CD14-positive monocyte (primary cell): ENCODE data around the gene TXNRD1. TPM values are rescaled to one million over a fixed set of nuclear protein-coding genes. Genes with fewer than 3 reads are reported as not detected.

ENCODE experiments used
- DNase-seq, 3 donors: peaks; one replicate each; pipeline ENCODE4 v3.0.0-alpha.2; 2011 to 2022
- H2AFZ ChIP-seq: 2 replicates; pipeline ENCODE4 v1.6.0; 2012; ENCODE audit warnings: mild to moderate bottlenecking, low read depth, low read length, inconsistent platforms; ENCODE audit not compliant: insufficient read depth, poor library complexity, severe bottlenecking
- H3K27ac ChIP-seq, 2 donors: 1 replicate in 1 of 2; 2 replicates in 1 of 2; pipeline ENCODE4 v1.5.1; 2012 to 2013; ENCODE audit warnings: low read length in 2 of 2, control low read depth in 1 of 2, inconsistent platforms in 1 of 2, low read depth in 1 of 2, mild to moderate bottlenecking in 1 of 2
- H3K27me3 ChIP-seq, 2 donors: one replicate each; pipeline versions ENCODE4 v1.6.0 to v1.6.1; 2011 to 2013; ENCODE audit warnings: low read length in 2 of 2; ENCODE audit not compliant: control insufficient read depth in 2 of 2, insufficient read depth in 2 of 2
- H3K36me3 ChIP-seq, 2 donors: replicated peaks in 1 of 2; 1 replicate in 1 of 2; 2 replicates in 1 of 2; pipeline versions ENCODE4 v1.5.1 to v1.6.1; 2012 to 2013; ENCODE audit warnings: low read length in 2 of 2, control low read depth in 1 of 2, inconsistent platforms in 1 of 2, mild to moderate bottlenecking in 1 of 2; ENCODE audit not compliant: insufficient read depth in 2 of 2, control insufficient read depth in 1 of 2
- H3K4me1 ChIP-seq, 2 donors: 1 replicate in 1 of 2; 2 replicates in 1 of 2; pipeline versions ENCODE4 v1.5.1 to v1.6.1; 2012 to 2013; ENCODE audit warnings: low read length in 2 of 2, control low read depth in 1 of 2, inconsistent platforms in 1 of 2, mild to moderate bottlenecking in 1 of 2, moderate library complexity in 1 of 2; ENCODE audit not compliant: insufficient read depth in 2 of 2, control insufficient read depth in 1 of 2
- H3K4me2 ChIP-seq: replicated peaks from 2 replicates; pipeline ENCODE3; 2012; ENCODE audit warnings: low read length, moderate library complexity, mild to moderate bottlenecking; ENCODE audit not compliant: poor library complexity, severe bottlenecking; ENCODE audit errors: extremely low read depth
- H3K4me3 ChIP-seq, 3 experiments: fragments of 200-600 bp in 1 of 3; sonication (generic) in 1 of 3; replicated peaks in 1 of 3; 1 replicate in 2 of 3; 2 replicates in 1 of 3; pipeline ENCODE4 v1.5.1; 2011 to 2013; ENCODE audit warnings: low read length in 3 of 3, mild to moderate bottlenecking in 3 of 3, control low read depth in 2 of 3, low read depth in 2 of 3, inconsistent platforms in 1 of 3, moderate library complexity in 1 of 3
- H3K79me2 ChIP-seq: 2 replicates; pipeline ENCODE4 v1.6.0; 2012; ENCODE audit warnings: mild to moderate bottlenecking, control low read depth, inconsistent platforms, low read length, moderate library complexity; ENCODE audit not compliant: insufficient read depth
- H3K9ac ChIP-seq: 2 replicates; pipeline ENCODE4 v1.6.0; 2017; ENCODE audit warnings: low read length, mild to moderate bottlenecking; ENCODE audit not compliant: insufficient read depth, poor library complexity, severe bottlenecking
- H3K9me3 ChIP-seq, 2 donors: replicated peaks in 1 of 2; 1 replicate in 1 of 2; 2 replicates in 1 of 2; pipeline versions ENCODE4 v1.5.1 to v1.6.1; 2012 to 2013; ENCODE audit warnings: low read length in 2 of 2, control low read depth in 1 of 2; ENCODE audit not compliant: control insufficient read depth in 1 of 2, insufficient read depth in 1 of 2
- H4K20me1 ChIP-seq: 2 replicates; pipeline ENCODE4 v1.6.0; 2012; ENCODE audit warnings: mild to moderate bottlenecking, low read length, control low read depth, moderate library complexity; ENCODE audit not compliant: insufficient read depth
- H3K27ac Mint-ChIP-seq, 7 donors: one replicate each; pipeline ENCODE4 v1.8.0; 2020; ENCODE audit warnings: mild to moderate bottlenecking in 7 of 7, mixed read lengths in 7 of 7, moderate library complexity in 6 of 7, inconsistent platforms in 2 of 7
- H3K27me3 Mint-ChIP-seq, 3 donors: one replicate each; pipeline ENCODE4 v1.8.0; 2021 to 2022; ENCODE audit warnings: low read depth in 3 of 3, mild to moderate bottlenecking in 3 of 3, mixed read lengths in 3 of 3, moderate library complexity in 3 of 3, inconsistent platforms in 1 of 3
- H3K36me3 Mint-ChIP-seq, 2 donors: one replicate each; pipeline ENCODE4 v1.8.0; 2020; ENCODE audit warnings: mixed read lengths in 2 of 2, inconsistent platforms in 1 of 2, mild to moderate bottlenecking in 1 of 2
- H3K4me1 Mint-ChIP-seq: one replicate; pipeline ENCODE4 v1.8.0; 2020; ENCODE audit warnings: mild to moderate bottlenecking, mixed read lengths
- H3K4me3 Mint-ChIP-seq, 2 donors: one replicate each; pipeline ENCODE4 v1.8.0; 2020; ENCODE audit warnings: mild to moderate bottlenecking in 2 of 2, mixed read lengths in 2 of 2, moderate library complexity in 1 of 2
- H3K9me3 Mint-ChIP-seq, 7 donors: one replicate each; pipeline ENCODE4 v1.8.0; 2020 to 2022; ENCODE audit warnings: mixed read lengths in 7 of 7, mild to moderate bottlenecking in 6 of 7, moderate library complexity in 6 of 7, inconsistent platforms in 2 of 7
- CTCF ChIP-seq: fragments of 200-600 bp; IDR thresholded peaks from one replicate; pipeline ENCODE4 v1.8.0; 2022; ENCODE audit warnings: antibody characterized with exemption, mild to moderate bottlenecking
- WGBS: methylation state at CpG from one replicate; pipeline ENCODE4 v1.1.5; 2013; ENCODE audit warnings: missing lambda C conversion rate; ENCODE audit not compliant: insufficient coverage; 5-methylcytosine and 5-hydroxymethylcytosine counted together
- intact Hi-C, 2 donors: fragments of 100-400 bp; cut with micrococcal nuclease; formaldehyde crosslinking; loops; one replicate each; pipeline versions ENCODE4 v1.15.0 to v1.15.1; 2023
- polyA plus RNA-seq, 3 donors: library from polyadenylated mRNA; depleted of rRNA in 1 of 3; unstranded in 2 of 3; stranded (reverse) in 1 of 3; fragments of 300-500 nt in 2 of 3; fragments of >200 nt in 1 of 3; fragmentation: Illumina TruSeq in 2 of 3; gene quantifications; 1 replicate in 2 of 3; 2 replicates in 1 of 3; pipeline ENCODE4 v1.2.3, GENCODE V29; 2012 to 2021

TXNRD1 gene
- polyA plus RNA-seq, 3 donors, result 26.9 to 46.1 (median 29.2) TPM

- Histone ChIP-seq H3K4me1 (peaks cover 13 to 18% of the 10 kb centered on the region in 2 donors), H3K4me3 (no peak overlapping the region), H3K9me3 (no peaks in the 10 kb centered on the region), H3K4me2 (no peak overlapping the region), H2AFZ (no peak overlapping the region), H4K20me1 (no peaks in the 10 kb centered on the region), H3K9ac (no peak overlapping the region), H3K36me3 (no peaks in the 10 kb centered on the region), H3K27ac (no peak overlapping the region), H3K79me2 (no peaks in the 10 kb centered on the region), H3K27me3 (peaks cover 5 to 6% of the 10 kb centered on the region in 2 donors)
- DNase-seq, result peak in 2 of 3 donors; percentile 23 to 43
- no peak overlapping the region for H3K4me3 Mint-ChIP-seq
- intact Hi-C loops, result loop anchor here (5.0 kb wide), 3 partner anchors 67 to 137 kb away; no protein-coding TSS in a partner anchor
- peaks cover 20% of the 10 kb centered on the region for H3K4me1 Mint-ChIP-seq
- peaks cover 14 to 20% (median 15%) of the 10 kb centered on the region in 3 donors for H3K27me3 Mint-ChIP-seq
- 38% methylated on average over 1 of the region's 4 CpGs for WGBS
- no peak for TF ChIP-seq CTCF
- H3K9me3 Mint-ChIP-seq, result peaks cover 0 to 2% (median 0%) of the 10 kb centered on the region in 7 donors
- no peaks in the 10 kb centered on the region for H3K36me3 Mint-ChIP-seq
- H3K27ac Mint-ChIP-seq, result no peak overlapping the region
Observed at GRCh38 chr12:104219908-104220404, 4.4 kb downstream of the TXNRD1 start.

- Mint-ChIP-seq H3K4me1 (peaks cover 18% of the 10 kb centered on the region), H3K36me3 (no peaks in the 10 kb centered on the region), H3K4me3 (no peak overlapping the region), H3K9me3 (peaks cover 0 to 6% (median 0%) of the 10 kb centered on the region in 7 donors), H3K27me3 (peaks cover 14 to 15% (median 14%) of the 10 kb centered on the region in 3 donors), H3K27ac (no peak overlapping the region)
- Histone ChIP-seq H4K20me1 (no peaks in the 10 kb centered on the region), H3K4me3 (no peak overlapping the region), H3K27me3 (peaks cover 5 to 6% of the 10 kb centered on the region in 2 donors), H3K4me2 (no peak overlapping the region), H3K9ac (no peak overlapping the region), H2AFZ (no peak overlapping the region), H3K79me2 (no peaks in the 10 kb centered on the region), H3K27ac (no peak overlapping the region), H3K36me3 (no peaks in the 10 kb centered on the region), H3K4me1 (peaks cover 8 to 10% of the 10 kb centered on the region in 2 donors), H3K9me3 (no peaks in the 10 kb centered on the region)
- DNase-seq, result no peak
- intact Hi-C loops, result no loop called here
- 90% methylated on average over 2 of the region's 6 CpGs for WGBS
- no peak for TF ChIP-seq CTCF
Observed at GRCh38 chr12:104220931-104221330, 5.4 kb downstream of the TXNRD1 start.
